ENCODE data around the gene DNAJB4. TPM values are rescaled to one million over a fixed set of nuclear protein-coding genes. Genes with fewer than 3 reads are reported as not detected.
A peak's percentile ranks its signal among the peaks of the same experiment; 100 is the strongest.
"Not testable (repeated sequence)": the region's sequence is repeated elsewhere in the genome, so short reads cannot be mapped to it uniquely, and the experiment has no call there.

Gene DNAJB4
- total and polyA plus RNA-seq, 8 donors = 29.8 to 46.9 (median 44.2) TPM

DNA sequence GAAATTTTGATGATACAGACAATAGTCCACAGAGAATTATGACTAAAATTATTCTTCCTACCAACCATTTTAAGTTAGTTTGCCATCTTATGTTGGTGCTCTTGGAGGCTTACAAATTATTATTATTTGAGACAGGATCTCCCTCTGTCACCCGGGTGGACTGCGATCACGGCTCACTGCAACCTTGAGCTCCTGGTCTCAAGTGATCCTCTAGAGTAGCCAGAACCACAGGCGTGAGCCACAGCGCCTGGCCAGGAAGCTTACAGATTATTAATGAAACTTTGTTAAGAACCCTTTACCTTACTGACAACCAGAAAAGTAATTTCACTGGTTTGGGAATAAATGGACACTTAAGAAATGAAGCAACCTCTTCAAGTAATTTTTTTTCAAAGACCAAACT, 8.0 kb upstream of the DNAJB4 start:
- Histone ChIP-seq H3K27me3 (no peaks in the 10 kb centered on the region), H3K9me3 (no peaks in the 10 kb centered on the region), H3K4me1 (no peaks in the 10 kb centered on the region), H3K27ac (no peak overlapping the region), H3K36me3 (peaks cover 0 to 5% of the 10 kb centered on the region in 2 donors), H3K4me3 (no peak overlapping the region)
- intact Hi-C loops (cut with DNase I) = no loop called here
- no peak for DNase-seq
- ATAC-seq = no peak
- TF ChIP-seq, protein P1, sequence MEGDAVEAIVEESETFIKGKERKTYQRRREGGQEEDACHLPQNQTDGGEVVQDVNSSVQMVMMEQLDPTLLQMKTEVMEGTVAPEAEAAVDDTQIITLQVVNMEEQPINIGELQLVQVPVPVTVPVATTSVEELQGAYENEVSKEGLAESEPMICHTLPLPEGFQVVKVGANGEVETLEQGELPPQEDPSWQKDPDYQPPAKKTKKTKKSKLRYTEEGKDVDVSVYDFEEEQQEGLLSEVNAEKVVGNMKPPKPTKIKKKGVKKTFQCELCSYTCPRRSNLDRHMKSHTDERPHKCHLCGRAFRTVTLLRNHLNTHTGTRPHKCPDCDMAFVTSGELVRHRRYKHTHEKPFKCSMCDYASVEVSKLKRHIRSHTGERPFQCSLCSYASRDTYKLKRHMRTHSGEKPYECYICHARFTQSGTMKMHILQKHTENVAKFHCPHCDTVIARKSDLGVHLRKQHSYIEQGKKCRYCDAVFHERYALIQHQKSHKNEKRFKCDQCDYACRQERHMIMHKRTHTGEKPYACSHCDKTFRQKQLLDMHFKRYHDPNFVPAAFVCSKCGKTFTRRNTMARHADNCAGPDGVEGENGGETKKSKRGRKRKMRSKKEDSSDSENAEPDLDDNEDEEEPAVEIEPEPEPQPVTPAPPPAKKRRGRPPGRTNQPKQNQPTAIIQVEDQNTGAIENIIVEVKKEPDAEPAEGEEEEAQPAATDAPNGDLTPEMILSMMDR (IDR thresholded peaks at IDR 0.05) = no peak

DNA sequence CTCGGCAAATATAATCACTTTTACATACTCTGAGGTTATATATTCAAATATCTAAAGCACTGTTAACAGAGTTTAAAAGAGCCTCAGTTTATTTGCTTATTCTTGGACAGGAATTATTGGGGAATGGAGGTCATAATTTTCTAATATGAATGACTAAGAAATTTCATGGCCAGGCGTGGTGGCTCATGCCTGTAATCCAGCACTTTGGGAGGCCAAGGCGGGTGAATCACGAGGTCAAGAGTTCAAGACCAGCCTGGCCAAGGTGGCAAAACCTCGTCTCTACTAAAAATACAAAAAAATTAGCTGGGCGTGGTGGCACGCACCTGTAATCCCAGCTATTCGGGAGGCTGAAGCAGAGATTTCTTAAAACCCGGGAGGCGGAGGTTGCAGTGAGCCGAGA, 4.2 kb upstream of the DNAJB4 start:
- H3K36me3 ChIP-seq; intact Hi-C loops (cut with DNase I); DNase-seq; H3K9me3 ChIP-seq; H3K4me3 ChIP-seq; H3K27me3 ChIP-seq; H3K27ac ChIP-seq; ATAC-seq: not testable (repeated sequence)
- H3K4me1 ChIP-seq = peaks cover 0 to 12% of the 10 kb centered on the region in 2 donors

DNA sequence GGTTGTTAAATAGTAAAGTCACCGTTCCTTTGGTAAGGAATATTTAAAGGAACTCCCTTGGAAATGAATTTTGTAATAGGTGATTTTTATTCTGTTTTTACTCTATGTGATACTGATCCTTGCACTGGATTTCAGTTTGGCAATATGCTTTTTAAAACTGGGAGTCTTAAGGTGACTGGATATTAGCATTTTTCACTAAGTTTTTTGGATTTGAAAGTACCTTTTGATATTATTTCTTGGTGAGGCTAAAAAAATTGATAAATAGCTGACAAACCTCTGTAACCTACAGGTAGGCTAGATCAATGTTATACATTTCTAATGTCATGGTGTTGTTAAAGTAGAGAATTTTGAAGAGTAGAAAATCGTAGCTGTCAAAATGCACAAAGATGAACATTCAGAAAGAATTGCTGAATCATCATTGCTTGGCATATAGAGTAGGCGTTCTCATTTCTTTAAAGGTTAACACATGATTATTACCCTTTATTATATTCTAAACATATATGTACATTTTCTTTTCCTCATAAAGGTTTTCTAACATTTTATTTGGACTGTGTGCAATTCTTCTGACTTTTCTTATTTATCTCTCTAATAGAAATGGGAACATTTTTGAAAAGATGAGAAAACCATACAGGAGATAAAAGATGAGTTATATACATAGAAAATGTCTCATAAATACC, 1.5 kb upstream of the DNAJB4 start:
- intact Hi-C loops (cut with DNase I) = no loop called here
- TF ChIP-seq, protein P1 (IDR thresholded peaks at IDR 0.05) = no peak
- Histone ChIP-seq H3K27me3 (no peaks in the 10 kb centered on the region), H3K4me3 (peak overlapping the region in 1 of 2 donors; percentile 4), H3K9me3 (no peaks in the 10 kb centered on the region), H3K4me1 (peaks cover 0 to 32% of the 10 kb centered on the region in 2 donors), H3K27ac (peak overlapping the region; percentile 85 to 97), H3K36me3 (no peaks in the 10 kb centered on the region)
- DNase-seq (no peak), ATAC-seq (no peak)

DNA sequence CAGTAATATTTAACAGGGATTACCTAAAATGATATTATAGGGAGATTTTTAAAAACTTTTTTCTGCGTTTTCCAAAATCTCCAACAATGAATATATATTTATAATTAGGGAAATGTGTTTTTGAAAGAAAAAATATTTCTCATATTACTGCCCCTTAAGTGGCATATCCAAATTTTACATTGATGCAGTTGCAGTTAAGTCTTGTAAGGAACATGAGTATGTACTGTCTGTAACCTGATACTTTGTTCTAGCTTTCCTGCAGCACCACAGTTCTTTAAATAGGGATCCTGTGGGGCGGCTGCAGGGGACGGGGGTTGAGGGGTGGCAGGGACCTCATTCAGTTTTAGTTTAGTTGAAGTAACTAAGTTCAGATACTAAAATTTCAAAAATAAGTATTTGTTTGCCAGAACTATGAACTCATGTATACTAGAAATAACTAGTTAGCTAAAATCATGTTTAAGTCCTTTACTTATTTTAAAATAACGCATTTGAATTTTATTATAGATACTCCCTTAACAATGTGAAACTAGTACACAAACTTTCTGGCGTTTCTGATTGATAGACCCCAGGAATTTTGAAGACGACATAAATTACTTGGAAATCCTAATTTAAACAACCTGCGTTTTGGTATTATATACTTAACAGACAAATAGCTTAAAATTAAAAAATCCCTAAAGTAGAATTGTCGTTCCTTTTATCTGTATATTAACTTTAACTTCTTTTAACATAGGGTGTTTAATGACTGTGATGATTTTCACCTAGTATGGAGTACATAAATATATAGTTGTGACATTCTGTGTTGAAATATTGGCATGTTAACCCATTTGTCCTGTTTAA, 639 bp upstream of the DNAJB4 start:
- DNase-seq = peak in 3 of 4 donors; percentile 40 to 77 (median 47)
- Histone ChIP-seq H3K36me3 (no peaks in the 10 kb centered on the region), H3K27ac (peak overlapping the region; percentile 85 to 97), H3K4me1 (peaks cover 5 to 35% of the 10 kb centered on the region in 2 donors), H3K9me3 (no peaks in the 10 kb centered on the region), H3K27me3 (no peaks in the 10 kb centered on the region), H3K4me3 (peak overlapping the region; percentile 41 to 56)
- peak; percentile 76 for ATAC-seq
- TF ChIP-seq, protein P1 (IDR thresholded peaks at IDR 0.05) = no peak
- intact Hi-C loops (cut with DNase I) = no loop called here

DNA sequence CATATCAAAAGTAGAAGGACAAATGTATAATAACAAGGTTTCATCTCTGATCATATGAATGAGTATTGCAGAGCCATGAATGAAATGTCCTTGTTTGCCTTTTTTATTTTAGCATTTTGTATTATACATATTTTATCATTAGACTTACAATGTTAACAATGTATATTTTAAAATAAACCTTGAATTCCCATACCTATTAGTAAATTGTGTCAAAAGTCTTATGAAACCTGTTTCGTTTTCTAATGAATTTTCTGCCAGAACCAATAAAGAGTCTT, 646 bp downstream of the DNAJB4 start:
- Histone ChIP-seq H3K36me3 (no peaks in the 10 kb centered on the region), H3K9me3 (no peaks in the 10 kb centered on the region), H3K27ac (peak overlapping the region; percentile 85 to 97), H3K27me3 (no peaks in the 10 kb centered on the region), H3K4me3 (peak overlapping the region; percentile 41 to 56), H3K4me1 (peaks cover 5 to 35% of the 10 kb centered on the region in 2 donors)
- intact Hi-C loops (cut with DNase I) = no loop called here
- ATAC-seq (peak; percentile 1), DNase-seq (no peak)
- TF ChIP-seq, protein P1 (IDR thresholded peaks at IDR 0.05) = no peak

Data from left lung (tissue), 10 donors.